ENCODE results near the gene ST8SIA1. TPM values are rescaled to one million over a fixed set of nuclear protein-coding genes. Genes with fewer than 3 reads are reported as not detected.

The ST8SIA1 gene
- total RNA-seq, 1 donor from 2014 or later = 0.39 TPM

DNA sequence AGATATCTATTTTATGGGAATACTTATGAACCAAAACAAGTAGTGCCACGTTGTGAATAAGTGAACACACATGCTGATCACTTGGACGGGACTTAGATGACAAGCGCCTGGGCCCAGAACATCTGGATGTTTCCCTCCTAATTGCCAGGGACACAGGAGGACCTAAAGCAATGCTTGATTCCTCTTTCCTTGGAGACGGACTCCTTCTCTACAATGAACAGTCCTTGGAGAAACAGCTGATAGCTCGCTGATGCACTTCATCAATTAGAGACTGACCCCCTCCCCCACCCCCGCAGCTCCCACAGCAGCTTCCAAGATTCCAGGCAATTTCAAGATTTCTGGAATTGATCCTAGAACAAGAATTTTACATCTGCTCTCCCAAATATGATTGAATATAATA is 86.4 kb downstream of the ST8SIA1 start:
- intact Hi-C loops (cut with micrococcal nuclease) = no loop called here

DNA sequence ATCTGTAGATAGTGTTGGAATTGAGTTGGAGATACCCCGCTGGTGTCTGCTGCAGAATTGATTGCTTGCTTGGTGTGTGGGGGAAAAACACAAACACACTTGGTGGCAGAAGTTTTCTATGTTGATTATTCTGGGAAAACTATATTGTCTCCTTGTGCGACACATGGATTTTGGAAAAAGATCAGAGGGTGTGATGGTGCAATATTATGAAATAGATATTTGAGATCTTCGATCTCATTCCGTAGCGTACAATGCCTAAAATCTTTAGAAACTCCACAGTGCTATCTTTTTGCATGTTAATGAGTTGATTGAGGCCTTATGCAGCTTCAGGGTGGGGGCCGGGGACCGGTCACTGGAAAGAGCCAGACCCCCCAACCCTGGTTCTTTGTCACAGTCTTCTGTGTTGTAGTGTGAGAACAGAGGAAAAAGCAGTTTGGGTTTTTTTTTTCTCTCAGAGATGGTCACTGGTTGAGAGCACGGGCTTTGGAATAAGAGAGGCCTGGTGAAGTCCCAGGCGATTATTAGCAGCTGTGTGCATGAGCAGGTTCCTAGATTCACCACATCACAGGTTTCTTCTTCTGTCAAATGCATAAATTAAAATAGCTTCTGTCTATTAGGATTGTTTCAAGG is 88.2 kb downstream of the ST8SIA1 start:
- intact Hi-C loops (cut with micrococcal nuclease) = no loop called here

DNA sequence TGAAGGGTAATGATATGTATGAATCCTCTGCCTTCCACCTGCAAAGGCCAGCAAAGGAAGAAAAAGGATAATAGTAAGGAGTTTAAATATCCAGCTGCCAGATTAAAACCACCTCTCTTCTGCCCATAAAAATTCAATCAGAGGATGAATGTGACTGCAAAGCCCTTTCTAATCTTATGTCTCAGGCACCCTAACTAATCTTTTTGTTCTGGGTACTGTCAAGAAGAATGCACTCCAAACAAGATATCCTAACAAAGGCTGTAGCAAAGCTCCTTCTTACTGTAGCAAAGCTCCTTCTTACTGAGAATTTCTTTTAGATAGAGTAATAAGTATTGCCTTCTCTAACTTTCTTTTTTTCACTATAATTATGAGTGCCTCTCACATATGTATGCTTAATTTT is 91.8 kb downstream of the ST8SIA1 start:
- intact Hi-C loops (cut with micrococcal nuclease) = no loop called here

DNA sequence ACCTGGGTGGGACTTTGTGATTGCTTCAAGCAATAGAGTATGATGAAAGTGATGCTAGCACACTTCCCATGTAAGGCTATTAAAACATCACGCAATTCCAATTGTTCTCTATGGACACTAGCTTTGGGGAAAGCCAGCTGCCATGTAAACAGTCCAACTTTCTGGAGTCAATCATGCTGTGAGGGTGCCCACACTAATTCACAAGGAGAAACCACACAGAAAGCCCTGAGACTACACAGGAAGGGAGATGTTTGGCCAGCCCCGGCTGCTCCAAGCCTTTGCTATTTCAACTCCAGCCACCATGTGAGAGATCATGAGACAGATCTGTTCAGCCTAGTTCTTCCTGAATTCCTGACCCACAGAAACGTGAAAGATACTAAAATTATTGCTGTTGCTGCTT is 96.3 kb downstream of the ST8SIA1 start:
- intact Hi-C loops (cut with micrococcal nuclease) = no loop called here

DNA sequence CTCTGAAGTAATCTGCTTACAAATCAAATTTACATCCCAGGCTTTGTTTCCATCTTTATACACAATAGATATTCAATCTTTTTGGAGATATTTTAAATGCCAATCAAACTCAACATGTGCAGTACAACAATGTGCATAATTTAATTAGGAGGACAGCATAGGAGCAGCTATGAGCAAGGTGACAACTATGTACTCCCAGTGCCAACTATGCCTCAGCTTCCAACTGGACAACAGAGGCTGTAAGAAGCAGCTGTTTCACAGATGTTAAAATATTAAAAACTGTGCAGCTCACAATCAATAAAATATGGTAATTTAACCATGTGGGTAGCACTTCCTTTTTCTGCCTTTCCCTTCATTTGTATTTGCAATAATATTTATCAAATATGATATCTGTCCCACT is 99.9 kb downstream of the ST8SIA1 start:
- intact Hi-C loops (cut with micrococcal nuclease) = no loop called here

DNA sequence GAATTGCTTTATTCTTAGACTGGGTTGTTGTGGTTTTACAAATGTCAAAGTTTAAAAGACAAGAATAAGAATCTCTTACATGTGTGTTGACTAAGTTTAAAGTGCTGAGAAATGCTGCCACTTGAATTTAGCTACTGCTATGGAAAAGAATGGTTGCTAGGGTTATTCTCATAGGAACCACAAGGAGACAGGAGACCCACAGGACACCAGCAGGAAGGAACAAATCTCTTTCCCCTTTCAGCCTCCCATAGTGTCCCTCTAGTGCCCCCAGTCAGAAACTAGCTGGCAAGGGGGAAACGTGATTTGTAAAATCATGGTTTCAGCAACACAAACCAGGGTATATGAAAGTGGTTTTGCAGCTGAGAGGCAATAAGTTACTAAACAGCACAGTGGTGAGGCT is 102.7 kb downstream of the ST8SIA1 start:
- intact Hi-C loops (cut with micrococcal nuclease) = no loop called here

GRCh38 chr12:22231078-22231477 is 103.4 kb downstream of the ST8SIA1 start:
- intact Hi-C loops (cut with micrococcal nuclease) = no loop called here

- intact Hi-C loops (cut with micrococcal nuclease) = no loop called here
These were observed 104.2 kb downstream of the ST8SIA1 start for GRCh38 chr12:22230280-22230794.

- intact Hi-C loops (cut with micrococcal nuclease) = no loop called here
These were observed 104.7 kb downstream of the ST8SIA1 start for GRCh38 chr12:22229652-22230279.

DNA sequence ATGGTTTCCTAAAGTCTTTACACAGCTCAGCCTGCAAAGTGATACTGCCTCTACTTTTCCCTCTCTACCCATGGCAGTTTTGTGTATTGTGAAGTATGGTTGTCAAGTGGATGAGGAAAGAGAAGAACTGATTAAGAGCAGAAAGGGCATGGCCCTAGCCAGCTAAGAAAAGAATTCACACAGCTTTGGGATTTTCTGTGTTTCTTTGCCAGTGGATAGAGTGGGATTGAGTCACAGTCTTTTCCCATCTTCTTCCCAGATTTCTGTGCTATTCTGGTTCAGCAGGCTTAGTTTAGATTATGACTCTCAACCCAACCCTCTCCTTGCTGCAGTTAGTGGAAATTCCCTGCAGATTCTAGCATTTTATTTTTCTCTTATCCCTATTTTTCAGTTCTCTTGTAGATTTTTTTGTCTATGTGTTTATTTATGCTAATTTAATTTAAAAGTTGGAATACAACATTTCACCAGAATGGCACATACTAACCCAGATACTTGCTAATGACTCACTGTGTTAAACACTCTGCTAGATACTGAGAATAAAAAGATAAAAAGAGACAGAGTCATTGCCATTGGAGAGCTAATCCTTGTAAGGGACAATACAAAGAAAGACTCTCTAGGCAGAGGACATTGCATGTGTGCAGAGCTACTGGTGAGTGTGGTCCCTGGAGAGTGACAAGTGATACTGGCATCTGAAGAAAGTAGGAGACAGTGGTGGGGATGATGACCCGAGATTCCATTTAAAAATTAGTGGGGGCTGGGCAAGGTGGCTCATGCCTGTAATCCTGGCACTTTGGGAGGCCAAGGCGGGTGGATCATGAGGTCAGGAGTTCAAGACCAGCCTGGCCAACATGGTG is 106.3 kb downstream of the ST8SIA1 start:
- intact Hi-C loops (cut with micrococcal nuclease) = no loop called here

- intact Hi-C loops (cut with micrococcal nuclease) = no loop called here
These were observed 111.2 kb downstream of the ST8SIA1 start for GRCh38 chr12:22223356-22223755.

DNA sequence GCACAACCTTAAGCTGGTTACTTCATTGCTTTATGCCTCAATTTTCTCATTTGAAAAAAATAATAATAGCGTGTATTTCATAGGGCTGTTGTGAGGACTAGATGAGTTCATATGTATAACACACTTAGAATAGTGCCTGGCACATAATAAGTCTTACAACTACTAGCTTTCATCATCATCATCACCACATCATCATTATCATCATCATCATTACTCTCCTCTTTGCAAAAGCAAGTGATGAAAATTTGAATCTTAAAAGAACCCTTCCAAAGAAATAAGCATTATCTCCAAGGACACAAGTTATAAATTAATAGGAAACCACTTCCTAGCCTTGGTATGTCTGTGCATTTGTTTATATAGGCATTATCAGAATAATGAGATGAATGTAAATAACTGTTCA is 117.0 kb downstream of the ST8SIA1 start:
- intact Hi-C loops (cut with micrococcal nuclease) = no loop called here

- intact Hi-C loops (cut with micrococcal nuclease) = no loop called here
These were observed 118.8 kb downstream of the ST8SIA1 start for GRCh38 chr12:22215467-22216253.

DNA sequence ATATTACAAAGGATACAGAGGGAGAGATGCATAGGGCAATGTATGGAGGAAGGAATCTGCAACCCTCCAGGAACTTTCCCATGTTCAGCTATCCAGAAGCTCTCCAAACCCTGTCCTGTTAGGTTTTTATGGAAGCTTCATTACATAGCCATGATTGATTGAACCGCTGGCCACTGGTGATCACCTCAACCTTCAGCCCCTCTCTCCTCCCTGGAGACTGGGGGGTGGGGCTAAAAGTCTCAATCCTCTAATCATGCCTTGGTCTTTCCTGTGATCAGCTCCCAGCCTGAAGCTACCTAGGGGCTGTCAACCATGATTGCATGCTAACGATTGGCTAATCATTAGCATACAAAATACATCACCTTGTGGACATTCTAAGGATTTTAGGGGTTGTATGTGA is 123.4 kb downstream of the ST8SIA1 start:
- intact Hi-C loops (cut with micrococcal nuclease) = no loop called here

DNA sequence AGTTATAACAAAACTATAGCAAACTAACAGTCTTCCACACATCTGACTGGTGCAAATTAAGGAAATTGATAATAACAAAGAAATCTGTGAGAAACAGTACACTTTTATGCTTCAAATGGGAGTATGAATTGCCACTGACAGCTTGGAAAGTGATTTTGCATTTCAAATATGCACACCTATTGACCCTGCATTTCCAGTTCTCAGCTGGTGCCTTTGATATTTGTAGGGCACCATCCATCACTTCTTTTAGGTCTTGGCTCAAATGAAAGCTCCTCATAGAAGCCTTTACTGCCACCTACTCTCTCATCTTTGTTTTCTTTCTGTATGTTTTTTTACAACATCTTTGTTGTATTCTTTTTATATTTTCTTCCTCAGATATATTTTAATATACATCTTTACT is 125.1 kb downstream of the ST8SIA1 start:
- intact Hi-C loops (cut with micrococcal nuclease) = no loop called here

- intact Hi-C loops (cut with micrococcal nuclease) = no loop called here
These were observed 128.3 kb downstream of the ST8SIA1 start for GRCh38 chr12:22206111-22206728.

GRCh38 chr12:22204391-22204790 is 130.1 kb downstream of the ST8SIA1 start:
- intact Hi-C loops (cut with micrococcal nuclease) = no loop called here

DNA sequence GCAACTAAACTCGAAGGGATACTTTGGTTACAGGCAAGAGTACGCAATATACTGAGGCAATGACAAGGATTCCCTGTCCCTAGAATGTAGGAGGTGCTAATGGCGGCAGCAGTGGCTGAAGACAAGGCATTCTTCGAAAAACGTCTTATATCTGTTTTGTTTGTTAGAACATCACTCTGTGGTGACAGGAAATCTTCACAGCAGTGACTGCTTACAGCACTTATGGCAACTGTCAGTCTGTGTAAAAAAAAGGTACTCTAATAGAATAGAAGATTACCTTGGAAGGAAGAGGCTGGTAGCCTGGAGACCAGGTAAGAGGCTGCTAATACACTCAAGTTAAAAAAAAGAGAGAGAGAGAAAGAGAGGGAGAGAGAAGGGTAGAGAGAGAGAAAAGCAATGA is 131.7 kb downstream of the ST8SIA1 start:
- intact Hi-C loops (cut with micrococcal nuclease) = no loop called here

DNA sequence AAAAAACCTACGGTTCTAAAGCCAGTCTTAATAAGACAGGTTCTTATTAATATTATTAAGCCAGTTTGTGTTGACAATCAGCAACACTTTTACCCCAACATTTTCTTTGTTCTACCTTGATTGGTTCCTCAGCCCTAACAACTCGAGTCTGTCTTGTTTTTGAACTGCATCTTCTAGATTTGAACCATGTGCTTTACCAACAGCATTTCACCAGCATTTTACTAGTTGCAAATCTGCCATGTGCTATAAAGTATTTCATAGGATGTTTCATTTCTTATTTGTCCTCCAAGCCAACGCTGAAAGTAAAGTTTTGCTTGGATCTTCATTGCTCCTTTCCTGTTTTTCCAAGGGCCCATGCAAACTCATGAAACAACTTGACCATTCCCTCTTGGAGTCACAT is 133.4 kb downstream of the ST8SIA1 start:
- intact Hi-C loops (cut with micrococcal nuclease) = no loop called here

GRCh38 chr12:22196236-22196635 is 138.3 kb downstream of the ST8SIA1 start:
- intact Hi-C loops (cut with micrococcal nuclease) = no loop called here

DNA sequence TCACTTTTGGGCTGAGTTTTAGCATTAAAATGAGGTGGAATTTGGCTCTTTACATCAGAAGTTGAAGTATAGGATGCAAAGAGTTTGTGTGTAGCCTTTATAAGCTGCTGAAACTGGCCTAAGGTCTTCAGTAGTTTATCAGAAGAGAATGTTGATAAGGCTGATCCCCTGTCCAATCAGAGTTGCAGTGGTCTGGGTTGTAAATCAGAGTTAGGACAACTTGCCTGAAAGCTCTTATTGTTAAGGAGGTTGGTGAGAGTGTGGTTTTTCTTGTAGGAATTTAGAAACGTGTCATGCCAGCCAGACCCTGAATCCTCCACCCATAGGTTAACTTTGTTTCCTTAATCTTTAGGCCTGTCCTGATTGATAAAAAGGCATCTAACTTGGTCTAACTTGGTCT is 143.5 kb downstream of the ST8SIA1 start:
- intact Hi-C loops (cut with micrococcal nuclease) = no loop called here
